GM06990 (cell line): ENCODE measurements around the gene SRD5A1.

Source experiments
- DNase-seq: peaks from one replicate; pipeline ENCODE4 v3.0.0-alpha.2; 2011; ENCODE audit not compliant: insufficient read length; ENCODE audit errors: extremely low read depth
- H3K27me3 ChIP-seq: replicated peaks from 2 replicates; pipeline ENCODE4 v1.6.0; 2011; ENCODE audit warnings: low read length; ENCODE audit not compliant: control insufficient read depth, insufficient read depth
- H3K36me3 ChIP-seq: 2 replicates; pipeline ENCODE4 v1.5.1; 2011; ENCODE audit warnings: low read length; ENCODE audit not compliant: control insufficient read depth, insufficient read depth
- H3K4me3 ChIP-seq: replicated peaks from 2 replicates; pipeline ENCODE4 v1.5.1; 2011; ENCODE audit warnings: low read depth, mild to moderate bottlenecking, control low read depth, low read length
- TF ChIP-seq, protein P1 (sequence below): IDR thresholded peaks from 2 replicates; pipeline ENCODE4 v1.5.1; 2011; ENCODE audit warnings: low read length, control low read depth, mild to moderate bottlenecking, inconsistent platforms; ENCODE audit not compliant: insufficient read depth, poor library complexity, severe bottlenecking

SRD5A1 gene

DNA sequence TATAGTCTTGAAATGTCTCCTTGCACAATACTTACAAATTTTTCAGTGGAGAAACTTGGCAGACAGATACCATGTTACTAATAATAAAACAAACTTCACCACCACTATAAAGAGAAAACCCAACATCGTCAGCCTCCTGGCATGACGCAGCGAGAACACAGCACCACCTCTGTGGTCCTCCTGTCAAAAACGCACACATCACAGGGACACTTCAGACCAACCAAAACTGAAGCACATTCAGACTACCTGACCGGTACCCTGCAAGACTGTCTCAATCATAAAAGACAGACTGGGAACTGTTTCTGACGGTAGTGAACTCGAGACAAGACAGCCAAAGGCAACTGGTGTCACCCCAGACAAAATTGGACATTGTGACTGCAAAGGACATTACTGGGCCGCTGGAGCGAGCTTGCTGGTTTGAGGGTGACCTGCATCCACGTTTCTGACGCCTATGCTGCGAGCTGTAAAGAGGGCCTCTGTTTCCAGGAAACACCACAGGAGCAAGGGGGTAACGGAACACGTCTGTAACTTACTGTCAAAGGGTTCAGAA lies 34.8 kb upstream of the SRD5A1 start:
- H3K36me3 ChIP-seq: peaks cover 24% of the 10 kb centered on the region
- TF ChIP-seq, protein P1, sequence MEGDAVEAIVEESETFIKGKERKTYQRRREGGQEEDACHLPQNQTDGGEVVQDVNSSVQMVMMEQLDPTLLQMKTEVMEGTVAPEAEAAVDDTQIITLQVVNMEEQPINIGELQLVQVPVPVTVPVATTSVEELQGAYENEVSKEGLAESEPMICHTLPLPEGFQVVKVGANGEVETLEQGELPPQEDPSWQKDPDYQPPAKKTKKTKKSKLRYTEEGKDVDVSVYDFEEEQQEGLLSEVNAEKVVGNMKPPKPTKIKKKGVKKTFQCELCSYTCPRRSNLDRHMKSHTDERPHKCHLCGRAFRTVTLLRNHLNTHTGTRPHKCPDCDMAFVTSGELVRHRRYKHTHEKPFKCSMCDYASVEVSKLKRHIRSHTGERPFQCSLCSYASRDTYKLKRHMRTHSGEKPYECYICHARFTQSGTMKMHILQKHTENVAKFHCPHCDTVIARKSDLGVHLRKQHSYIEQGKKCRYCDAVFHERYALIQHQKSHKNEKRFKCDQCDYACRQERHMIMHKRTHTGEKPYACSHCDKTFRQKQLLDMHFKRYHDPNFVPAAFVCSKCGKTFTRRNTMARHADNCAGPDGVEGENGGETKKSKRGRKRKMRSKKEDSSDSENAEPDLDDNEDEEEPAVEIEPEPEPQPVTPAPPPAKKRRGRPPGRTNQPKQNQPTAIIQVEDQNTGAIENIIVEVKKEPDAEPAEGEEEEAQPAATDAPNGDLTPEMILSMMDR: no peak
- H3K27me3 ChIP-seq: no peaks in the 10 kb centered on the region
- no peak for DNase-seq
- no peak overlapping the region for H3K4me3 ChIP-seq

DNA sequence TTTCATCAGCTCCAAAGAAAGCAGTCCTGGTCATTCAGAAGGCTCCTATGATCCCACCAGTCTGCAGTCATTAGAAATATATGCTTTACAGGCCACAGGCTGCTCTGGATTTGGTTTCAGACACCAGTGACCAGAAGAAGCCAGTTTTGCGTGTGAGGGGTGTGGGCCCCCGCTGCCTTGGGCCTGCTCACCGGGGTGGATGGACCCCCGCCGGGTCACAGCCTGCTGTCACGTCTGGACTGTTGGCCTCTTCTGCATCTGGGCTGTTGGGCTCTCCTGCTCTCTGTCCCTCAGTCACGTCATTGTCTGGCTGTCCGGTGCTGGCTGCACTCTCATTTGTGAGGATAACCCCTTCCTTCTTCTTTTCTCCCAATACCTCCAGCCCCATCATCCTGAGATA lies 33.5 kb upstream of the SRD5A1 start:
- no peaks in the 10 kb centered on the region for H3K27me3 ChIP-seq
- DNase-seq: no peak
- peaks cover 31% of the 10 kb centered on the region for H3K36me3 ChIP-seq
- H3K4me3 ChIP-seq: no peak overlapping the region
- TF ChIP-seq, protein P1: no peak

- peaks cover 37% of the 10 kb centered on the region for H3K36me3 ChIP-seq
- TF ChIP-seq, protein P1: no peak
Observed at GRCh38 chr5:6601271-6601670, 32.0 kb upstream of the SRD5A1 start.

DNA sequence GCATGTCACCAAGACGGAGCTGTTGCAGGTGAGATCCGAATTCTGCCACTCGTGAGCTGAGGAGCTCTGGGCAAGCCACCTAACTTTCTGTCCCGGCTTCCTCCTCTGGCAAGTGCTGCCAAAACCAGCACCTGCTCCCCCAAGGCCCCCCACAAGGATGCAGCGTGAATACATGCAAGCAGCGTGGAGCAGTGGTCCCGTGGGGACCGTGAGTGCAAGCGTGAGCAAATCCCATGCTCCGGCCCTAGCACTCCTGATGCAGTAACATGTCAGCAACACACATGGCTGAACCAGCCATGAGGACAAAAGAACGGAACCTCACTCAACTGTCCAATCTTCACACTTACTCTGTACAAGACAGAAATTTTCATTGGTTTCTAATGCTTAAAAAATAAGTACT lies 31.4 kb upstream of the SRD5A1 start:
- Histone ChIP-seq H3K27me3 (no peaks in the 10 kb centered on the region), H3K36me3 (peaks cover 38% of the 10 kb centered on the region), H3K4me3 (no peak overlapping the region)
- TF ChIP-seq, protein P1: no peak
- DNase-seq: no peak

More at GRCh38 chr5:6601271-6601670, 32.0 kb upstream of the SRD5A1 start:
- no peaks in the 10 kb centered on the region for H3K27me3 ChIP-seq
- no peak for DNase-seq
- H3K4me3 ChIP-seq: no peak overlapping the region

GRCh38 chr5:6602441-6602840 lies 30.8 kb upstream of the SRD5A1 start:
- no peaks in the 10 kb centered on the region for H3K27me3 ChIP-seq
- H3K36me3 ChIP-seq: peaks cover 40% of the 10 kb centered on the region
- H3K4me3 ChIP-seq: no peak overlapping the region
- TF ChIP-seq, protein P1: no peak
- no peak for DNase-seq

DNA sequence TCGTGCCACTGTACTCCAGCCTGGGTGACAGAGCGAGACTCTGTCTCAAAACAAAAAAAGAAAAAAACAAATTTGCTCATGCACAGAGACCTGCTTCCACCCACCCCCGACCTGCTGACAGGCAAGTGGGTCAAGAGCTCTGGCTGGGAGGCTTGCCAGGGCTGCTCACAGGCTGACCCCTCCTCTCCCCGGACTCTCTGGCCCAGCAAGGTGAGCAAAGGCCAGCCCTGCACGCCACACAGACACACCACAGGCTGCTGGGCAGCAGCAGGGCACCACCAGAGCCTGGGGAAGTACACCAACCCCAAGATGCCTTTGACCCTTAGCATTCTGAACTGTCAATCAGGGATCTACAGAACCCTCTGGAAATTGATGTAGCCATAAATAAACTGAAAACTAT lies 29.6 kb upstream of the SRD5A1 start:
- TF ChIP-seq, protein P1: no peak
- no peak for DNase-seq
- peaks cover 34% of the 10 kb centered on the region for H3K36me3 ChIP-seq
- no peaks in the 10 kb centered on the region for H3K27me3 ChIP-seq
- no peak overlapping the region for H3K4me3 ChIP-seq
